A204.1 (cell line): ENCODE measurements around the gene GPR6.

Source experiments
- FAIRE-seq: peaks from 2 replicates; lab custom pipeline; 2012; peaks lifted over from hg19 to GRCh38; lab: Jason Lieb, UNC

Gene GPR6

GRCh38 chr6:109978174-109979032 is at the start of gene GPR6:
Gene GPR6, plus strand, starts transcription at chr6:109978311. Its CDS starts 802 bp downstream, at chr6:109979113.
- no peak for FAIRE-seq

DNA sequence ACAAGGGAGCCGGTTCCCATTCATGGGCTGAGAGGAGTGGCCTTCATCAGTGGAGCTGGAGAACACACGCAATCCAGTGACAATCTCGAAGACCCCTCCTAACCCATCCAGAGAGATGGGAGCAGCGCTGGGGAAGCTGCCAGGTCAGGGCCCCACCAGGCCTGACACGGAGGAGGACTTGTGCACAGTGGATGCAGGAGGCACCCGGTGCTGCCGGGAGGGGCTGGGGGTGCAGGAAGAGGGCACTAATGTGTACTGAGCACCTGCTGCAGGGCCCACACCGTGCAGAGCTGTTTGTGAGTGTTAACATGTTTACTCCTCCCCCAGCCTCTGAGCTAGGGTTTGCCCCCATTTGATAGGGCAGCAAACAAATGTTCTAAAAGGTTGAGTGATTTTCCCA is 43.8 kb upstream of the GPR6 start:
- no peak for FAIRE-seq

DNA sequence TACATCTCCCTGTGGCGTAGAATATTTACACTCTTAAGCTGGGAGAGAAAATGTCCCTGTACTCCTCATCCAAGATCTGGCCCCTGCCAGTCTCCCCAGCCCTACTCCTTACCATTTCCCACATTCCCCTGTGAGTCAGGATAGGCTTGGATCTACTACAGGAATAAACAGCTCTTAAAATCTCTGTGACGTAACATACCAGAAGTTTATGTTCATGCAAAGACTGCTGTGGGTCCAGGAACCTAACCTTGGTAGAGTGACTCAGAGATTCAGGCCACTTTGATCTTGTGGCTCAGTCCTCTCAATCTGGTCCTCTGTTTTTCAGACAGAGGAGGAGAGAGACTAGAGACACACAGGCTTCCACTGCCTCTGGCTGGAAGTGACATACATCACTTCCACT is 38.5 kb upstream of the GPR6 start:
- no peak for FAIRE-seq

DNA sequence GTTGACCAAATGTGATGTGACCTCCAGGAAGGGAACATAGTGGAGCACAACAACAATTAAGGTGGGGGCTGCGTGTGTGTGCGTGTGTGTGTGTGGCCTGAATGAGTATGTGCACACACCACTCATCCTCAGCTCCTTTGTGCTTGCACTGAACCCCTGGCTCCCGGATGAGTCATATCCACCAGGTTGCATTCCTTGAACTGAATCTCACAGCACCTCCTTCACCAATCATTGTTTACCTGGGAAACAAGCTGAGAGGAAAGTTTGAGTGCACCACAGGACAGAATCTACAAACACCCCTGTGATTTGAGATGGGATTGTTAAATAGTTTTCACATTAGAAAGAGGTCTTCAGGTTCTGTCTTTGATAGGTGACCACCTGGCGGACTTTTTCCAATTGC is 33.7 kb upstream of the GPR6 start:
- no peak for FAIRE-seq

DNA sequence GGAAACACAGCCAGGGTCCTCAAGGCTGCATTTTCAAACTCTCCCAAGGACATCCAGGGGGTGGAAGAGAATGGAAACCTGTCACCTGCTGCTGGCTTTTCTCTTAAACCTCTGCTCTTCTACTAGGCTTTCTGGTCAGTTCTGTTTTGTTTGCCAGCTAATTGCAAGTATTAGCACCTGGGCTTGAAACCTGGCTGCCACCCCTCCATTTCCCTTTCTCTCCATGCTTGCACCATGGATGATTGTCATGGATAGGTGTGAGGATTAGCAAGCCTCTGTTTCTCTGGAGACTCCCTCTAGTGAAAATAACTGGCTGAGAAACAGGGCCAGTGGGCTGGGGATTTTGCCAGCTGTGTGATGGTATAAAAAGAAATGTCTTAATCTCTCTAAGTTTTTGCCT is 33.0 kb upstream of the GPR6 start:
- FAIRE-seq = no peak

DNA sequence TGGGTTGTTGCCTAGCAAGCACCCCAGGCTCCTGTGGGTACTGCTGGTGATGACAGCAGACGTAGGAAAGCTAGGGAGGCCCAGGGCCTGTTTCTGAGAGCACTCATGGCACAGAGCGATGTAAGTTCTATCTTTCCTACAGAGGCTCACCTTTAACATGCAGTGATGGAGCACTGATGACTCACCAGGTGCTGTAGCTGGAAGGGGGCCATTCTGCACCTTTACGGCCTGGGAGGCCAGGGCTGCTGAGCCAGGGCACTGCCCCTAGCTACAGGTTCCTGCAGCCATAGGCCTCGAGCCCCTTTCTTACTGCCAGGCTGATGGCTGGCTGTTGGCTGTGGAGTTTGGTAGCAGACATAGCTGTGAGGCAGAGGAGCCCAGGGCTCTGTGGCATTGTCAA is 31.1 kb upstream of the GPR6 start:
- no peak for FAIRE-seq

GRCh38 chr6:109949281-109950065 is 28.6 kb upstream of the GPR6 start:
- FAIRE-seq = no peak

DNA sequence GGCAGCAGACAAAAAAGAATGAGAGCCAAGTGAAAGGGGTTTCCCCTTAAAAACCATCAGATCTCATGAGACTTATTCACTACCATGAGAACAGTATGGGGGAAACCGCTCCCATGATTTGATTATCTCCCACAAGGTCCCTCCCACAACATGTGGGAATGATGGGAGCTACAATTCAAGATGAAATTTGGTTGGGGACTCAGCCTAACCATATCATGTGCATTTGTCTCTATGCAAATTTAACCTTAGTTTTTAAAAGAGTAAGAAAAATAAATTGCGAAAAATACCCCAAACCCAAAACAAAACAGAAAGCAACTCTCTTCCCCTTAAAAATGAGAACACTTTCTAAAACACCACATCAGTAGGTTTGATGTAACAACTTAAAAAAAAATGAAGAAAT is 22.6 kb upstream of the GPR6 start:
- FAIRE-seq = no peak

- FAIRE-seq = no peak
Measured at GRCh38 chr6:109958626-109959025, 19.5 kb upstream of the GPR6 start.

DNA sequence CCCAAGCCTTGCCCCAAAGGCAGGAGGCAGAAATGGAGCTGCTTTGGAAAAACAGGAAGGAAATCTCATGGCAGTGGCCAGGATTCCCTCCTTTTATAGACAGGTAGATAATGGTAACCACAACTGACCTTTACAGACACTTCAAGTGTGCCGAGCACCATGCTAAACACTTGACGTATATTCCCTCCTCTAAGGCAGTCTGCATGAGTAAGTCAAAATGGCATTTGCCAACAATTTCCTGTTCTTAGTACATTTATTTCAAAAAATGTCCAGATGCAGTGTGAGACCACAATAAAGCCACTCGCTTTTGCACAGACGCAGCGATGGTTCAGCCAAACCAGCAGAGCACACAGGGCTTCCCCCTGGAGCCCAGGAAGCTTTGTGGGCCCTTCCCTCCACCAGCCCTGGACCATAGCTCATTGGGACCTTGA is 16.5 kb upstream of the GPR6 start:
- FAIRE-seq = no peak

GRCh38 chr6:109962271-109962670 is 15.8 kb upstream of the GPR6 start:
- no peak for FAIRE-seq

DNA sequence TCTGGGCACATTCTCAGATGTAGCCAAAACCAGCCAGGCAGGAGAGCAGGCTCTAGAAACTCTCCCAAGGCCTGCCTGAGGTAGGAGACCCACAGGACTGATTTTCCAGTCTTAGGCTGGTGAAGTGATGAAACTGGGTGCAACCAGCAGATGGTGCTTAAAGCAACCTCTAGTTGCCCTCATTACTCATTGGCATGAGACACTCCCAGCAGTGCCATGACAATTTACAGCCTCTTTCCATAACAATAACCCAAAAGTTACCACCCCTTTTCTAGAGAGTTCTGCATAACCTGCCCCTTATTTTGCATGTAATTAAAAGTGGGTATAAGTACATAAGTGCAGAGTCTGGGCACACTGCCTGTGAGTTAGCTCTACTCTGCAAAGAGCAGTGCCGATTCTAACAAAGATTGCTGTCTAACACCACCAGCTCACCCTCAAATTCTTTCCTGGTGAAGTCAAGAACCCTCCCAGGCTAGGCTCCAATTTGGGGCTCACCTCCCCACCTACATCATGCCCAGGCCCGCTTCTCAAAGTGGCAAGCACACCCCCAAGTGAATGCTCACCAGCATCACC is 14.4 kb upstream of the GPR6 start:
- FAIRE-seq = no peak

- FAIRE-seq = no peak
Measured at GRCh38 chr6:109964949-109965348, 13.2 kb upstream of the GPR6 start.

- FAIRE-seq = no peak
Measured at GRCh38 chr6:109966299-109966698, 11.8 kb upstream of the GPR6 start.

- FAIRE-seq = no peak
Measured at GRCh38 chr6:109977791-109978173, 329 bp upstream of the GPR6 start.

- FAIRE-seq = no peak
Measured at GRCh38 chr6:109979033-109979921, 1.2 kb downstream of the GPR6 start.

DNA sequence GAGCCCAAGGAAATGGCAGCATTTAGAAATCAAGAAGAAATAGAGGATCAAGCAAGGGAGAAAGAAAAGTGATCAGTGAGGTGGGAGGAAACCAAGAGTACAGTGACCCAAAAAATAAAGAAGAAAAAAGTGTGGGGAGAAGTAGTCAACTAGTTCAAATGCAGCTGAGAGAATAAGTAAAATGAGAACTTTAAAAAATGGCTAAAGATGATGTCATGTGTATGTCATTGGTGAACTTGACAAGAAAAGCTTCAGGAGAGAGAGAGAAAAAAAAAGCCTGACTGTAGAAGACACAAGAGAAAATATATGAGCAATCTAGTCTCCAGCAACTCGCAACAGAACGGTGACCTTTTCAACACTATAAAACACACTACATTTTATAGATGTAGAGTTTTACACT is 6.3 kb downstream of the GPR6 start:
- FAIRE-seq = no peak

- no peak for FAIRE-seq
Measured at GRCh38 chr6:109987196-109987595, 9.1 kb downstream of the GPR6 start.

GRCh38 chr6:109991201-109992101 is 13.3 kb downstream of the GPR6 start:
- no peak for FAIRE-seq

GRCh38 chr6:109998159-109998785 is 20.2 kb downstream of the GPR6 start:
- FAIRE-seq = no peak

GRCh38 chr6:109999740-110000139 is 21.6 kb downstream of the GPR6 start:
- FAIRE-seq = no peak
